ENCODE data around the gene HTT.

Gene HTT

GRCh38 chr4:3235581-3235980, 161.1 kb downstream of the HTT start:
- H3K4me1 ChIP-seq (ENCODE audit: low read length), result no peaks in the 10 kb centered on the region
- H3K9me3 ChIP-seq (replicated peaks; ENCODE audit: insufficient read depth, low read length), result no peaks in the 10 kb centered on the region
- H3K9me2 ChIP-seq (replicated peaks; ENCODE audit: insufficient read depth, low read length), result no peaks in the 10 kb centered on the region
- TF ChIP-seq, protein P1, sequence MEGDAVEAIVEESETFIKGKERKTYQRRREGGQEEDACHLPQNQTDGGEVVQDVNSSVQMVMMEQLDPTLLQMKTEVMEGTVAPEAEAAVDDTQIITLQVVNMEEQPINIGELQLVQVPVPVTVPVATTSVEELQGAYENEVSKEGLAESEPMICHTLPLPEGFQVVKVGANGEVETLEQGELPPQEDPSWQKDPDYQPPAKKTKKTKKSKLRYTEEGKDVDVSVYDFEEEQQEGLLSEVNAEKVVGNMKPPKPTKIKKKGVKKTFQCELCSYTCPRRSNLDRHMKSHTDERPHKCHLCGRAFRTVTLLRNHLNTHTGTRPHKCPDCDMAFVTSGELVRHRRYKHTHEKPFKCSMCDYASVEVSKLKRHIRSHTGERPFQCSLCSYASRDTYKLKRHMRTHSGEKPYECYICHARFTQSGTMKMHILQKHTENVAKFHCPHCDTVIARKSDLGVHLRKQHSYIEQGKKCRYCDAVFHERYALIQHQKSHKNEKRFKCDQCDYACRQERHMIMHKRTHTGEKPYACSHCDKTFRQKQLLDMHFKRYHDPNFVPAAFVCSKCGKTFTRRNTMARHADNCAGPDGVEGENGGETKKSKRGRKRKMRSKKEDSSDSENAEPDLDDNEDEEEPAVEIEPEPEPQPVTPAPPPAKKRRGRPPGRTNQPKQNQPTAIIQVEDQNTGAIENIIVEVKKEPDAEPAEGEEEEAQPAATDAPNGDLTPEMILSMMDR (IDR thresholded peaks at IDR 0.05; ENCODE audit: low read length), result no peak
- no peak for TF ChIP-seq EZH2phosphoT487 (IDR thresholded peaks at IDR 0.05; ENCODE audit: low read length)
- no peak for TF ChIP-seq EZH2 (optimal IDR thresholded peaks at IDR 0.05; ENCODE audit: low read depth, low read length)
- no peaks in the 10 kb centered on the region for H3K27me3 ChIP-seq (replicated peaks; ENCODE audit: insufficient read depth, low read length)
- H2AFZ ChIP-seq (ENCODE audit: low read length), result no peak overlapping the region
- no peaks in the 10 kb centered on the region for H3K36me3 ChIP-seq (replicated peaks; ENCODE audit: insufficient read depth, low read length)
- H3K9ac ChIP-seq (ENCODE audit: low read length), result no peak overlapping the region
- no peak overlapping the region for H3K27ac ChIP-seq (ENCODE audit: low read length)
- DNase-seq, result no peak
- H4K20me1 ChIP-seq (ENCODE audit: insufficient read depth, low read length), result no peaks in the 10 kb centered on the region
- no peak overlapping the region for H3K4me3 ChIP-seq (ENCODE audit: low read length)
- H3F3A ChIP-seq (ENCODE audit: insufficient read depth, low read length), result no peaks in the 10 kb centered on the region
- H3K79me2 ChIP-seq (ENCODE audit: low read length), result no peaks in the 10 kb centered on the region
- no peak overlapping the region for H3K4me2 ChIP-seq (ENCODE audit: low read depth, low read length)

GRCh38 chr4:3236326-3236878, 161.9 kb downstream of the HTT start:
- no peaks in the 10 kb centered on the region for H3K9me3 ChIP-seq (replicated peaks; ENCODE audit: insufficient read depth, low read length)
- no peaks in the 10 kb centered on the region for H3K4me1 ChIP-seq (ENCODE audit: low read length)
- H3F3A ChIP-seq (ENCODE audit: insufficient read depth, low read length), result no peaks in the 10 kb centered on the region
- H3K9ac ChIP-seq (ENCODE audit: low read length), result no peak overlapping the region
- H3K27ac ChIP-seq (ENCODE audit: low read length), result no peak overlapping the region
- no peaks in the 10 kb centered on the region for H3K27me3 ChIP-seq (replicated peaks; ENCODE audit: insufficient read depth, low read length)
- H3K4me3 ChIP-seq (ENCODE audit: low read length), result no peak overlapping the region
- TF ChIP-seq EZH2phosphoT487 (IDR thresholded peaks at IDR 0.05; ENCODE audit: low read length), result no peak
- TF ChIP-seq, protein P1 (IDR thresholded peaks at IDR 0.05; ENCODE audit: low read length), result no peak
- no peak for TF ChIP-seq EZH2 (optimal IDR thresholded peaks at IDR 0.05; ENCODE audit: low read depth, low read length)
- no peak overlapping the region for H3K4me2 ChIP-seq (ENCODE audit: low read depth, low read length)
- no peaks in the 10 kb centered on the region for H3K36me3 ChIP-seq (replicated peaks; ENCODE audit: insufficient read depth, low read length)
- no peaks in the 10 kb centered on the region for H4K20me1 ChIP-seq (ENCODE audit: insufficient read depth, low read length)
- H3K9me2 ChIP-seq (replicated peaks; ENCODE audit: insufficient read depth, low read length), result no peaks in the 10 kb centered on the region
- H2AFZ ChIP-seq (ENCODE audit: low read length), result no peak overlapping the region
- H3K79me2 ChIP-seq (ENCODE audit: low read length), result no peaks in the 10 kb centered on the region
- DNase-seq, result no peak

GRCh38 chr4:3237266-3237665, 162.8 kb downstream of the HTT start:
- Histone ChIP-seq H3K9me3 (replicated peaks; ENCODE audit: insufficient read depth, low read length) (no peaks in the 10 kb centered on the region), H3F3A (ENCODE audit: insufficient read depth, low read length) (no peaks in the 10 kb centered on the region), H3K4me1 (ENCODE audit: low read length) (no peaks in the 10 kb centered on the region), H3K79me2 (ENCODE audit: low read length) (no peaks in the 10 kb centered on the region), H3K4me3 (ENCODE audit: low read length) (no peak overlapping the region), H3K4me2 (ENCODE audit: low read depth, low read length) (no peak overlapping the region), H3K27ac (ENCODE audit: low read length) (no peak overlapping the region), H4K20me1 (ENCODE audit: insufficient read depth, low read length) (no peaks in the 10 kb centered on the region), H3K9ac (ENCODE audit: low read length) (no peak overlapping the region), H3K9me2 (replicated peaks; ENCODE audit: insufficient read depth, low read length) (no peaks in the 10 kb centered on the region), H2AFZ (ENCODE audit: low read length) (no peak overlapping the region), H3K27me3 (replicated peaks; ENCODE audit: insufficient read depth, low read length) (no peaks in the 10 kb centered on the region), H3K36me3 (replicated peaks; ENCODE audit: insufficient read depth, low read length) (no peaks in the 10 kb centered on the region)
- TF ChIP-seq, protein P1 (IDR thresholded peaks at IDR 0.05; ENCODE audit: low read length), result no peak
- TF ChIP-seq EZH2phosphoT487 (IDR thresholded peaks at IDR 0.05; ENCODE audit: low read length) (no peak), EZH2 (optimal IDR thresholded peaks at IDR 0.05; ENCODE audit: low read depth, low read length) (no peak)
- DNase-seq, result no peak
